Heart left ventricle (tissue), 16 donors: ENCODE measurements around the gene KCNK7. TPM values are rescaled to one million over a fixed set of nuclear protein-coding genes. Genes with fewer than 3 reads are reported as not detected.

Experiments used
- ATAC-seq, 4 donors: fragments of 200-7000 bp; cut with Tn5 transposase; one replicate each; pipeline ENCODE4 v1.9.1; 2020 to 2022; ENCODE audit warnings: moderate library complexity in 4 of 4, mild to moderate bottlenecking in 3 of 4, moderate number of reproducible peaks in 1 of 4
- DNase-seq, 5 donors: peaks; one replicate each; pipeline ENCODE4 v3.0.0-alpha.2; 2020
- H3K27ac ChIP-seq, 12 donors: fragments of 200-600 bp; sonication (generic) in 4 of 12; one replicate each; pipeline versions ENCODE4 v1.5.0 to v1.8.0; 2016 to 2022; ENCODE audit warnings: mild to moderate bottlenecking in 2 of 12
- H3K27me3 ChIP-seq, 9 donors: fragments of 200-600 bp; sonication (generic) in 2 of 9; one replicate each; pipeline versions ENCODE4 v1.5.1 to v1.8.0; 2016 to 2022; ENCODE audit warnings: mild to moderate bottlenecking in 3 of 9
- H3K36me3 ChIP-seq, 9 donors: fragments of 200-600 bp; sonication (generic) in 2 of 9; one replicate each; pipeline versions ENCODE4 v1.5.0 to v1.8.0; 2018 to 2022; ENCODE audit warnings: mild to moderate bottlenecking in 2 of 9
- H3K4me1 ChIP-seq, 12 donors: fragments of 200-600 bp; sonication (generic) in 4 of 12; one replicate each; pipeline versions ENCODE4 v1.5.0 to v1.8.0; 2016 to 2022; ENCODE audit warnings: mild to moderate bottlenecking in 3 of 12
- H3K4me3 ChIP-seq, 12 donors: fragments of 200-600 bp; sonication (generic) in 4 of 12; one replicate each; pipeline versions ENCODE4 v1.5.0 to v1.8.0; 2017 to 2022; ENCODE audit warnings: mild to moderate bottlenecking in 9 of 12, moderate library complexity in 4 of 12
- H3K9me3 ChIP-seq, 12 donors: fragments of 200-600 bp; sonication (generic) in 4 of 12; one replicate each; pipeline versions ENCODE4 v1.5.0 to v1.8.0; 2016 to 2022; ENCODE audit warnings: mild to moderate bottlenecking in 1 of 12
- POLR2A ChIP-seq, 2 donors: fragments of 450-650 bp; IDR thresholded peaks; one replicate each; pipeline ENCODE4 v1.6.1; 2017; ENCODE audit warnings: antibody characterized with exemption in 2 of 2, mild to moderate bottlenecking in 2 of 2, moderate library complexity in 2 of 2
- WGBS, 4 donors: extraction: QIAGEN DNeasy Blood & Tissue Kit in 2 of 4; methylation state at CpG; one replicate each; pipeline versions ENCODE4 v1.1.5 to v1.1.7; 2013 to 2018; 5-methylcytosine and 5-hydroxymethylcytosine counted together
- intact Hi-C, 10 donors: fragments of 100-400 bp; cut with DNase I; formaldehyde crosslinking; loops; one replicate each; pipeline versions ENCODE4 v1.11.1 to v1.14.2; 2022
- polyA plus RNA-seq, 2 donors: library from polyadenylated mRNA; stranded (reverse); fragments of 200-250 nt; gene quantifications; one replicate each; pipeline ENCODE4 v1.2.3, GENCODE V29; 2013
- total RNA-seq, 9 donors: library from RNA; depleted of rRNA in 2 of 9; stranded (reverse); fragments of >200 nt in 2 of 9; fragmentation: NEBNext Ultra II Directional in 3 of 9; extraction: Animal tissue kit (Norgen Biotek cat#: 25700) in 3 of 9; gene quantifications; one replicate each; pipeline versions ENCODE4 v1.1.0 to v1.2.4, GENCODE V29; 2016 to 2023
- TF ChIP-seq, protein P1 (sequence below), 12 donors: fragments of 200-600 bp; sonication (generic) in 4 of 12; IDR thresholded peaks; one replicate each; pipeline versions ENCODE4 v1.5.0 to v1.8.0; 2018 to 2022; ENCODE audit warnings: antibody characterized with exemption in 12 of 12, mild to moderate bottlenecking in 5 of 12
- donor health status: ischemic (EF 13 %, LVEDD 7.1; RV severe dilation, severe dysfunction).
- donor health status: healthy with polysubstance abuse.
- donor health status: DM: no; HTN: yes; CAD: no.
- donor health status: DM: no; HTN: no; CAD: no.
- donor health status: ischemic (EF 25% LVEDD 6.9; RV normal size, moderate dysfunction).
- donor health status: ischemic (EF 25% LVEDD 5.7; RV mildly dilated, moderate dysfunction).
- donor health status: healthy.
- donor health status: DM: yes; HTN: yes; CAD: no.
- donor health status: ischemic (EF 35%, LVEDD 5.7; RV mildly dilated, moderate dysfunction).
- donor health status: nonischemic (EF 11% LVEDD 7.7; RV severe dilation, severe dysfunction).
- donor health status: DM: yes; HTN: yes; CAD: no.
- donor health status: PGD.
- donor health status: ischemic (EF 29% LVEDD 5.4; RV normal size, mild dysfunction).
- donor health status: nonischemic (EF 23%, LVEDD 6.1; RV moderate dilation, normal function).

Gene KCNK7
- total and polyA plus RNA-seq, 11 donors: 0.18 to 1.6 (median 0.42) TPM; not detected in 2

DNA sequence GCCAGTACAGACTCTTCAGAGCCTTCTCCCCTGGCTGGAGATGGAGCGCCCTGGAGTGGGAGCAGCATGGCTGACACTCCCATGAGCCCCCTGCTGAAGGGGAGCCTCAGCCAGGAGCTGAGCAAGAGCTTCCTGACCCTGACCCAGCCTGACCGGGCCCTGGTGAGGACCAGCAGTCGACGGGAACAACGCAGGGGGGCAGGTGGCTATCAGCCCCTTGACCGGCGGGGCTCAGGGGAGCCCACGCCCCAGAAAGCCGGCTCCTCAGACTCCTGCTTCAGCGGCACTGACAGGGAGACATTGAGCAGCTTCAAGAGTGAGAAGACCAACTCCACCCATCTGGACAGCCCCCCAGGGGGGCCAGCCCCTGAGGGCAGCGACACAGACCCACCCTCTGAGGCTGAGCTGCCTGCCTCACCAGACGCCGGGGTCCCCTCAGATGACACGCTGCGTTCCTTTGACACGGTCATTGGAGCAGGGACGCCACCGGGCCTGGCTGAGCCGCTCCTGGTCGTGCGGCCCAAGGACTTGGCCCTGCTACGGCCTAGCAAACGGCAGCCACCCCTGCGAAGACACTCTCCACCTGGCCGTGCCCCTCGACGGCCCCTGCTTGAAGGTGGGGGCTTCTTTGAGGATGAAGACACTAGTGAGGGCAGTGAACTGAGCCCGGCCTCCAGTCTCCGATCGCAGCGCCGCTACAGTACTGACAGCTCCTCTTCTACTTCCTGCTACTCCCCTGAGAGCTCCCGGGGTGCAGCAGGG lies 22.6 kb upstream of the KCNK7 start:
- WGBS, 4 donors: 91 to 95% (median 93%) methylated on average over 15 to 33 of the region's 33 CpGs
- Histone ChIP-seq H3K27me3 (no peaks in the 10 kb centered on the region), H3K4me3 (no peak overlapping the region), H3K36me3 (peaks cover 0 to 64% (median 60%) of the 10 kb centered on the region in 9 donors), H3K9me3 (no peaks in the 10 kb centered on the region), H3K27ac (no peak overlapping the region), H3K4me1 (peaks cover 5 to 29% (median 15%) of the 10 kb centered on the region in 12 donors)
- no peak for TF ChIP-seq POLR2A (IDR thresholded peaks at IDR 0.05)
- TF ChIP-seq, protein P1, sequence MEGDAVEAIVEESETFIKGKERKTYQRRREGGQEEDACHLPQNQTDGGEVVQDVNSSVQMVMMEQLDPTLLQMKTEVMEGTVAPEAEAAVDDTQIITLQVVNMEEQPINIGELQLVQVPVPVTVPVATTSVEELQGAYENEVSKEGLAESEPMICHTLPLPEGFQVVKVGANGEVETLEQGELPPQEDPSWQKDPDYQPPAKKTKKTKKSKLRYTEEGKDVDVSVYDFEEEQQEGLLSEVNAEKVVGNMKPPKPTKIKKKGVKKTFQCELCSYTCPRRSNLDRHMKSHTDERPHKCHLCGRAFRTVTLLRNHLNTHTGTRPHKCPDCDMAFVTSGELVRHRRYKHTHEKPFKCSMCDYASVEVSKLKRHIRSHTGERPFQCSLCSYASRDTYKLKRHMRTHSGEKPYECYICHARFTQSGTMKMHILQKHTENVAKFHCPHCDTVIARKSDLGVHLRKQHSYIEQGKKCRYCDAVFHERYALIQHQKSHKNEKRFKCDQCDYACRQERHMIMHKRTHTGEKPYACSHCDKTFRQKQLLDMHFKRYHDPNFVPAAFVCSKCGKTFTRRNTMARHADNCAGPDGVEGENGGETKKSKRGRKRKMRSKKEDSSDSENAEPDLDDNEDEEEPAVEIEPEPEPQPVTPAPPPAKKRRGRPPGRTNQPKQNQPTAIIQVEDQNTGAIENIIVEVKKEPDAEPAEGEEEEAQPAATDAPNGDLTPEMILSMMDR (IDR thresholded peaks at IDR 0.05): no peak
- intact Hi-C loops: loop anchor here in 3 of 10 donors (2.0 to 10.0 kb wide), 4 partner anchors 17 to 239 kb away; partner anchors contain the start of genes CFL1 (in 1 of the 3) and KAT5 (in 1 of the 3)
- DNase-seq (no peak), ATAC-seq (no peak)

DNA sequence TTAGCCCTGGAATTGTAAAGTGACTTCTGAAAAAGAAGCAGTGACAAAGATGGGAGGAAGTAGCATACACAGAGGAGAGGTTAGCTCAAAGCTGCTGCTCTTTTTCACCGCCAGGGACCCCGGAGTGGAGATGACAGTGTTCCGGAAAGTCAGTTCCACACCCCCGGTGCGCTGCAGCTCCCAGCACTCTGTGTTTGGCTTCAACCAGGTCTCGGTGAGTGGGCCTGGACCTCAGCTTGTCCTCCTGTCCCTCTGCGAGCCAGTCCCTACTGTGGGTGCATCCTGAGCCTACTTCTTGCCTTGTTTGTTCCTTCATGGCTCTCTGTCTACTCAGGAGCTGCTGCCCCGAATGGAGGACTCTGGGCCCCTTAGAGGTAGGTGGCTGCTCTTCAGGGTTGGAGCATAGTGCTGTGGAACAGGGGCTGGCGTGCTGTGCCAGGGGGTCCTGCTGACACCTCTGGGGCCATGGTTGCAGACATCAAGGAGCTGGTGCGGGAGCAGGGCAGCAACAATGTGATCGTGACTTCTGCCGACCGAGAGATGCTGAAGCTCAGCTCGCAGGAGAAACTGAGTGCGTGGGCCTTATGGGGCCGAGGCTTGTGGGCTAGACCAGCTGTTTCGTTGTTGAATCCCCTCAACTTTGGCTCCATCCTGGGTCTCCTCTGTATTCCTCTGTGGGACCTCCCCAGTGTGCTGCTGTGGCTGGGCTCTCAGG lies 21.7 kb upstream of the KCNK7 start:
- Histone ChIP-seq H3K4me3 (peak overlapping the region in 7 of 12 donors; percentile 80 to 97 (median 96)), H3K36me3 (peaks cover 0 to 64% (median 53%) of the 10 kb centered on the region in 9 donors), H3K27me3 (no peaks in the 10 kb centered on the region), H3K27ac (peak overlapping the region in 1 of 12 donors; percentile 99), H3K4me1 (peaks cover 5 to 37% (median 24%) of the 10 kb centered on the region in 12 donors), H3K9me3 (no peaks in the 10 kb centered on the region)
- TF ChIP-seq, protein P1 (IDR thresholded peaks at IDR 0.05): no peak
- no peak for TF ChIP-seq POLR2A (IDR thresholded peaks at IDR 0.05)
- intact Hi-C loops: loop anchor here in 3 of 10 donors (2.0 to 10.0 kb wide), 4 partner anchors 18 to 240 kb away; partner anchors contain the start of genes CFL1 (in 1 of the 3) and KAT5 (in 1 of the 3)
- 89 to 95% (median 91%) methylated on average over 17 of the region's 17 CpGs for WGBS, 4 donors
- DNase-seq (no peak), ATAC-seq (no peak)

DNA sequence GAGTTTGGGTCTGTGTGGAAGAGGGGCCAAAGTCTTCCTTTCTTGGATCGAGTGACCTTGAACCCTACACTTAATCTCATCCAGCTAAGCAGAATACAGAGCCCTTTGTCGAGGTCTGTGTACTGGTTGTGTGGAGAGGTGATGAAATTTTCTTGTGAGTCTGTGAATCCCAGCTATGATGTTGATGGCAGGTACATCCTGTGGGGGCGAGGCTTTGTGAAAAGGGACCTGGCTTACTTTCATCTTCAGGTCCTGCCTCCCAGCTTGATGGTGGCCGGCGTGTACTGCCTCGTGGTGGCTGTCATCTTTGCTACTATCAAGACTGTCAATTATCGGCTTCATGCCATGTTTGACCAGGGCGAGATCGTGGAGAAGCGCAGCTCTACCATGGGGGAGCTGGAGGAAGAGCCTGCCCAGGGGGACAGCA lies 21.0 kb upstream of the KCNK7 start:
- H3K36me3 ChIP-seq: peaks cover 0 to 63% (median 48%) of the 10 kb centered on the region in 9 donors
- H3K4me3 ChIP-seq: peak overlapping the region; percentile 80 to 100 (median 96)
- intact Hi-C loops: loop anchor here in 3 of 10 donors (2.0 to 10.0 kb wide), 4 partner anchors 18 to 241 kb away; partner anchors contain the start of genes CFL1 (in 1 of the 3) and KAT5 (in 1 of the 3)
- peaks cover 5 to 45% (median 29%) of the 10 kb centered on the region in 12 donors for H3K4me1 ChIP-seq
- 56 to 66% (median 62%) methylated on average over 10 of the region's 10 CpGs for WGBS, 4 donors
- H3K27ac ChIP-seq: peak overlapping the region in 8 of 12 donors; percentile 88 to 99 (median 96)
- ATAC-seq (no peak), DNase-seq (no peak)
- H3K27me3 ChIP-seq: no peaks in the 10 kb centered on the region
- no peaks in the 10 kb centered on the region for H3K9me3 ChIP-seq
- TF ChIP-seq, protein P1 (IDR thresholded peaks at IDR 0.05): no peak
- TF ChIP-seq POLR2A (IDR thresholded peaks at IDR 0.05): no peak
